ENCODE measurements around the gene ARHGEF26.

The ARHGEF26 gene

GRCh38 chr3:154115332-154115731, 5.9 kb upstream of the ARHGEF26 start:
- DNase-seq (ENCODE audit: extremely low read depth, low read depth) = no peak
- no peak for TF ChIP-seq CTCF (IDR thresholded peaks at IDR 0.05; ENCODE audit: low read depth, low read length, missing control alignments)
- no peak overlapping the region for H3K4me3 ChIP-seq (replicated peaks; ENCODE audit: low read depth, low read length)

- no peak for DNase-seq (ENCODE audit: extremely low read depth, low read depth)
- no peak for TF ChIP-seq CTCF (IDR thresholded peaks at IDR 0.05; ENCODE audit: low read depth, low read length, missing control alignments)
These were observed 1.2 kb upstream of the ARHGEF26 start for GRCh38 chr3:154119951-154120350.

GRCh38 chr3:154121701-154122551, 736 bp downstream of the ARHGEF26 start:
- TF ChIP-seq CTCF (IDR thresholded peaks at IDR 0.05; ENCODE audit: low read depth, low read length, missing control alignments) = no peak
- H3K4me3 ChIP-seq (replicated peaks; ENCODE audit: low read depth, low read length) = peak overlapping the region; percentile 59
- DNase-seq (ENCODE audit: extremely low read depth, low read depth) = no peak

More at GRCh38 chr3:154119951-154120350, 1.2 kb upstream of the ARHGEF26 start:
- H3K4me3 ChIP-seq (replicated peaks; ENCODE audit: low read depth, low read length) = no peak overlapping the region

- H3K4me3 ChIP-seq (replicated peaks; ENCODE audit: low read depth, low read length) = peak overlapping the region; percentile 59
- DNase-seq (ENCODE audit: extremely low read depth, low read depth) = no peak
- TF ChIP-seq CTCF (IDR thresholded peaks at IDR 0.05; ENCODE audit: low read depth, low read length, missing control alignments) = no peak
These were observed 1.3 kb downstream of the ARHGEF26 start for GRCh38 chr3:154122552-154122911.

GRCh38 chr3:154122912-154123559, 1.8 kb downstream of the ARHGEF26 start:
- no peak for DNase-seq (ENCODE audit: extremely low read depth, low read depth)
- H3K4me3 ChIP-seq (replicated peaks; ENCODE audit: low read depth, low read length) = peak overlapping the region; percentile 59
- TF ChIP-seq CTCF (IDR thresholded peaks at IDR 0.05; ENCODE audit: low read depth, low read length, missing control alignments) = no peak

GRCh38 chr3:154123906-154124305, 2.7 kb downstream of the ARHGEF26 start:
- TF ChIP-seq CTCF (IDR thresholded peaks at IDR 0.05; ENCODE audit: low read depth, low read length, missing control alignments) = no peak
- DNase-seq (ENCODE audit: extremely low read depth, low read depth) = no peak
- no peak overlapping the region for H3K4me3 ChIP-seq (replicated peaks; ENCODE audit: low read depth, low read length)

All from HFF-Myc (cell line).